Measurements from ENCODE around the gene RGL4.

Gene RGL4

DNA sequence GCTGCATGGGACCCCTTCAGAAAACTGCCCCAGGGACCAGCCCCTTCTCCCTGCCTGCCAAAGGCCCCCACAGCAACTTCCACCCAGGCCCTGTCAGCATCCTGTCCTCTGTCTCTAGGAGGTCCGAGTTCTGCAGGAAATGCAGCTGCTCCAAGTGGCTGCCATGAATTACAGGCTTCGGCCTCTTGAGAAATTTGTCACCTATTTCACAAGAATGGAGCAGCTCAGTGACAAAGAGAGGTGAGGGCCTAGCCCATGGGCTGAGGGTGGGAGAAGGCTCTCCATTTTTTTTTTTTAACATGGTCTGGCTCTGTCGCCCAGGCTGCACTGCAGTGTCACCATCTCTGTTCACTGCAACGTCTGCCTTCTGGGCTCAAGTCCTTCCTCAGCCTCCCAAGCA, 7.3 kb downstream of the RGL4 start:
- TF ChIP-seq, protein P1, sequence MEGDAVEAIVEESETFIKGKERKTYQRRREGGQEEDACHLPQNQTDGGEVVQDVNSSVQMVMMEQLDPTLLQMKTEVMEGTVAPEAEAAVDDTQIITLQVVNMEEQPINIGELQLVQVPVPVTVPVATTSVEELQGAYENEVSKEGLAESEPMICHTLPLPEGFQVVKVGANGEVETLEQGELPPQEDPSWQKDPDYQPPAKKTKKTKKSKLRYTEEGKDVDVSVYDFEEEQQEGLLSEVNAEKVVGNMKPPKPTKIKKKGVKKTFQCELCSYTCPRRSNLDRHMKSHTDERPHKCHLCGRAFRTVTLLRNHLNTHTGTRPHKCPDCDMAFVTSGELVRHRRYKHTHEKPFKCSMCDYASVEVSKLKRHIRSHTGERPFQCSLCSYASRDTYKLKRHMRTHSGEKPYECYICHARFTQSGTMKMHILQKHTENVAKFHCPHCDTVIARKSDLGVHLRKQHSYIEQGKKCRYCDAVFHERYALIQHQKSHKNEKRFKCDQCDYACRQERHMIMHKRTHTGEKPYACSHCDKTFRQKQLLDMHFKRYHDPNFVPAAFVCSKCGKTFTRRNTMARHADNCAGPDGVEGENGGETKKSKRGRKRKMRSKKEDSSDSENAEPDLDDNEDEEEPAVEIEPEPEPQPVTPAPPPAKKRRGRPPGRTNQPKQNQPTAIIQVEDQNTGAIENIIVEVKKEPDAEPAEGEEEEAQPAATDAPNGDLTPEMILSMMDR (IDR thresholded peaks at IDR 0.05; ENCODE audit: insufficient read depth, missing control alignments), result no peak
- no peak for FAIRE-seq
- DNase-seq (ENCODE audit: insufficient read length, low spot score), result no peak

GRCh38 chr22:23698673-23699235, 7.9 kb downstream of the RGL4 start:
- FAIRE-seq (no peak), DNase-seq (ENCODE audit: insufficient read length, low spot score) (no peak)
- TF ChIP-seq, protein P1 (IDR thresholded peaks at IDR 0.05; ENCODE audit: insufficient read depth, missing control alignments), result no peak

DNA sequence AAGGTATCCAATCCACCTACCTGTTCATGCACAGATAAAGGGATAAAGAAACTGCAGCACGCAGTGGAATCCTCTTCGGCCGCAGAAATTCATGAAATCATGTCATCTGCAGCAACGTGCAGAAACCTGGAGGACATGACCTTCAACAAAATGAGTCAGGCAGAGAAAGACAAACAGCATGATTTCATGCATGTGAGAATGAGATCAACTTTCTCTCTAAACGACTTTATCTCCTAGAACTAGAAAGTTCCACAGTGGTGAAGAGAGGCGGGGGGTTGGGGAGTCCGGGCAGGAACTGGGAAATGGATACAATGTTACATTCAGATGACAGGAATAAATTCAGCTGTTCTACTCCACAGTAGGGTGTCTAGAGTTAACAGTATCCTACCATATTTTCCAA, 9.9 kb downstream of the RGL4 start:
- TF ChIP-seq, protein P1 (IDR thresholded peaks at IDR 0.05; ENCODE audit: insufficient read depth, missing control alignments), result no peak
- no peak for DNase-seq (ENCODE audit: insufficient read length, low spot score)
- no peak for FAIRE-seq

DNA sequence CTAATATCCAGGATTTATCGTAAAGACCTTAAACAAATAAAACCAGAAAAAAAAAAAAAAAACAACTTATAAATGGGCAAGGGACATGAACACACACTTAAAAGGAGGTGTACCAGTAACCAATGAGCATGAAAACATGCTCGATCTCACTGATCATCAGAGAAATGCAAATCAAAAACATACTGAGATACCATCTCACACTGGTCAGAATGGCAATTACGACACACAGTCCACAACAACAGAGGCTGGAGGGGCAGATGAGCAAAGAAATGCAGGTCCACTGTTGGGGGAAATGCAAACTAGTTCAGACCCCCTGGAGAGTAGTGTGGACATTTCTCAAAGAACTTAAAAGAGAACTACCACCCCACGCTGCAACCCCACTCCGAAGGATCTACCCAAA, 13.2 kb downstream of the RGL4 start:
- FAIRE-seq (no peak), DNase-seq (ENCODE audit: insufficient read length, low spot score) (no peak)
- TF ChIP-seq, protein P1 (IDR thresholded peaks at IDR 0.05; ENCODE audit: insufficient read depth, missing control alignments), result no peak

DNA sequence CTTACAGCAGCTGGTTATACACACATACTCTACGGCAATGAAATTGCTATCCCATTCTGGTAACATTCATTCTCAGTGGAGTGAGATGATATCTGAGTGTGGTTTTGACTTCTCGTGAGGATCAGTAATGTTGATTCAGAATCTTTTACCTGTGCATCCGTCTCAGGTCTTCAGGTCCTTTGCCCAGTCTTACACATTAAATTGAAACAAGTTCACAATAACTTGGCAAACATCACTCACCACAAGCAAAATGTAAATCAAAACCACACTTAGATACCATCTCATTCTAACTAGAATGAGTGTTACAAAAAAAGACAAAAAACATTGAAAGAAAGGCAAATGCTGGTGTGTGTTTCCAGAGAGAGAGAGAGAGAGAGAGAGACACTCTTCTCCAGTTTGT, 14.0 kb downstream of the RGL4 start:
- TF ChIP-seq, protein P1 (IDR thresholded peaks at IDR 0.05; ENCODE audit: insufficient read depth, missing control alignments), result no peak
- no peak for DNase-seq (ENCODE audit: insufficient read length, low spot score)
- no peak for FAIRE-seq

DNA sequence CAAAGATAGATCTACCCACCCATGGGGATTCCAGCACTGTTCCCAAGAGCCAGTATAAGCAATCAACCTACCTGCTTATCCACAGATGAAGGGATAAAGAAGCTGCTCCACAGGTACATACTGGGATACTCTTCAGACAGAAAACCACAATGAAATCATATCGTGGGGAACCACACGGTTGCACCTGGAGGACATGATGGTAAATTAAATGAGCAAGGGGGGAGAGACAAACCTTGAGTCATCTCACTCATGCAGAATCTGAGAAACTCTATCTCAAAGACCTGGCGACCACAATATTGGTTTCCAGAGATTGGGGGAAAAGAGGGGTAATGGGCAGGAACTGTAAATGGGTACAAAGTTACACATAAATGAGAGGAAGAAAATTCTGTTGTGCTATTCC, 14.5 kb downstream of the RGL4 start:
- no peak for FAIRE-seq
- TF ChIP-seq, protein P1 (IDR thresholded peaks at IDR 0.05; ENCODE audit: insufficient read depth, missing control alignments), result no peak
- no peak for DNase-seq (ENCODE audit: insufficient read length, low spot score)

DNA sequence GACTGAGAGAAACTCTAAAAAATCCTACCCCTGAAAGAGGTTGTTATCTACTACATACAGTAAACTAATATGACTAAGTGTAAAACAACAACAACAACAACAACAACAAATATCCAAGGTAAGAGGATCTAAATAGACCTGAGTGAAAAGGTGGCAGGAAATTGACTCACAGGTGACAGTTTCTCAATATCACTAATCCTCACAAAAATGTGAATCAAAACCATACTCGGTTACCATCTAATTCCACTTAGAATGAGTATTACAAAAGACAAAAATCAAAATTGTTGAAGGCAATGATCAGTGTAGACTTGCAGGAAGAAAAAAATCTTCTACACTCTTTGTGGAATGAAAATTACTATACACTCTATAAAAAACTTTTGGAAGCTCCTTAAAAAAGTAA, 17.5 kb downstream of the RGL4 start:
- FAIRE-seq (no peak), DNase-seq (ENCODE audit: insufficient read length, low spot score) (no peak)
- TF ChIP-seq, protein P1 (IDR thresholded peaks at IDR 0.05; ENCODE audit: insufficient read depth, missing control alignments), result no peak

Measured in D721Med (cell line).